ENCODE data around the gene TCEA2. TPM values are rescaled to one million over a fixed set of nuclear protein-coding genes. Genes with fewer than 3 reads are reported as not detected.
A peak's percentile ranks its signal among the peaks of the same experiment; 100 is the strongest.

Gene TCEA2
- total and polyA plus RNA-seq, 2 of the 13 experiments (the other 11 are each of a cell fraction or from before 2014, with no cell fraction given): 28.1 to 33.7 TPM

GRCh38 chr20:64023361-64024140, 39.4 kb upstream of the TCEA2 start (continued):
- TF ChIP-seq, protein P1, sequence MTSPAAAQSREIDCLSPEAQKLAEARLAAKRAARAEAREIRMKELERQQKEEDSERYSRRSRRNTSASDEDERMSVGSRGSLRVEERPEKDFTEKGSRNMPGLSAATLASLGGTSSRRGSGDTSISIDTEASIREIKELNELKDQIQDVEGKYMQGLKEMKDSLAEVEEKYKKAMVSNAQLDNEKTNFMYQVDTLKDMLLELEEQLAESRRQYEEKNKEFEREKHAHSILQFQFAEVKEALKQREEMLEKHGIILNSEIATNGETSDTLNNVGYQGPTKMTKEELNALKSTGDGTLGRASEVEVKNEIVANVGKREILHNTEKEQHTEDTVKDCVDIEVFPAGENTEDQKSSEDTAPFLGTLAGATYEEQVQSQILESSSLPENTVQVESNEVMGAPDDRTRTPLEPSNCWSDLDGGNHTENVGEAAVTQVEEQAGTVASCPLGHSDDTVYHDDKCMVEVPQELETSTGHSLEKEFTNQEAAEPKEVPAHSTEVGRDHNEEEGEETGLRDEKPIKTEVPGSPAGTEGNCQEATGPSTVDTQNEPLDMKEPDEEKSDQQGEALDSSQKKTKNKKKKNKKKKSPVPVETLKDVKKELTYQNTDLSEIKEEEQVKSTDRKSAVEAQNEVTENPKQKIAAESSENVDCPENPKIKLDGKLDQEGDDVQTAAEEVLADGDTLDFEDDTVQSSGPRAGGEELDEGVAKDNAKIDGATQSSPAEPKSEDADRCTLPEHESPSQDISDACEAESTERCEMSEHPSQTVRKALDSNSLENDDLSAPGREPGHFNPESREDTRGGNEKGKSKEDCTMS (CRISPR knock-in tag; conservative IDR thresholded peaks at IDR 0.05): no peak
- TF ChIP-seq ZNF558 (CRISPR knock-in tag; IDR thresholded peaks at IDR 0.05; ENCODE audit: borderline replicate concordance): no peak
- TF ChIP-seq ZNF10 (CRISPR knock-in tag; IDR thresholded peaks at IDR 0.05; ENCODE audit: borderline replicate concordance, low read depth): no peak
- TF ChIP-seq KLF11 (CRISPR knock-in tag; IDR thresholded peaks at IDR 0.05): no peak
- TF ChIP-seq, protein P2, sequence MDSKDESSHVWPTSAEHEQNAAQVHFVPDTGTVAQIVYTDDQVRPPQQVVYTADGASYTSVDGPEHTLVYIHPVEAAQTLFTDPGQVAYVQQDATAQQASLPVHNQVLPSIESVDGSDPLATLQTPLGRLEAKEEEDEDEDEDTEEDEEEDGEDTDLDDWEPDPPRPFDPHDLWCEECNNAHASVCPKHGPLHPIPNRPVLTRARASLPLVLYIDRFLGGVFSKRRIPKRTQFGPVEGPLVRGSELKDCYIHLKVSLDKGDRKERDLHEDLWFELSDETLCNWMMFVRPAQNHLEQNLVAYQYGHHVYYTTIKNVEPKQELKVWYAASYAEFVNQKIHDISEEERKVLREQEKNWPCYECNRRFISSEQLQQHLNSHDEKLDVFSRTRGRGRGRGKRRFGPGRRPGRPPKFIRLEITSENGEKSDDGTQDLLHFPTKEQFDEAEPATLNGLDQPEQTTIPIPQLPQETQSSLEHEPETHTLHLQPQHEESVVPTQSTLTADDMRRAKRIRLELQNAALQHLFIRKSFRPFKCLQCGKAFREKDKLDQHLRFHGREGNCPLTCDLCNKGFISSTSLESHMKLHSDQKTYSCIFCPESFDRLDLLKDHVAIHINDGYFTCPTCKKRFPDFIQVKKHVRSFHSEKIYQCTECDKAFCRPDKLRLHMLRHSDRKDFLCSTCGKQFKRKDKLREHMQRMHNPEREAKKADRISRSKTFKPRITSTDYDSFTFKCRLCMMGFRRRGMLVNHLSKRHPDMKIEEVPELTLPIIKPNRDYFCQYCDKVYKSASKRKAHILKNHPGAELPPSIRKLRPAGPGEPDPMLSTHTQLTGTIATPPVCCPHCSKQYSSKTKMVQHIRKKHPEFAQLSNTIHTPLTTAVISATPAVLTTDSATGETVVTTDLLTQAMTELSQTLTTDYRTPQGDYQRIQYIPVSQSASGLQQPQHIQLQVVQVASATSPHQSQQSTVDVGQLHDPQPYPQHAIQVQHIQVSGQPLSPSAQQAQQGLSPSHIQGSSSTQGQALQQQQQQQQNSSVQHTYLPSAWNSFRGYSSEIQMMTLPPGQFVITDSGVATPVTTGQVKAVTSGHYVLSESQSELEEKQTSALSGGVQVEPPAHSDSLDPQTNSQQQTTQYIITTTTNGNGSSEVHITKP (CRISPR knock-in tag; IDR thresholded peaks at IDR 0.05; ENCODE audit: low read depth): no peak
- TF ChIP-seq ZNF329 (CRISPR knock-in tag; IDR thresholded peaks at IDR 0.05; ENCODE audit: low read depth): no peak
- TF ChIP-seq, protein P3, sequence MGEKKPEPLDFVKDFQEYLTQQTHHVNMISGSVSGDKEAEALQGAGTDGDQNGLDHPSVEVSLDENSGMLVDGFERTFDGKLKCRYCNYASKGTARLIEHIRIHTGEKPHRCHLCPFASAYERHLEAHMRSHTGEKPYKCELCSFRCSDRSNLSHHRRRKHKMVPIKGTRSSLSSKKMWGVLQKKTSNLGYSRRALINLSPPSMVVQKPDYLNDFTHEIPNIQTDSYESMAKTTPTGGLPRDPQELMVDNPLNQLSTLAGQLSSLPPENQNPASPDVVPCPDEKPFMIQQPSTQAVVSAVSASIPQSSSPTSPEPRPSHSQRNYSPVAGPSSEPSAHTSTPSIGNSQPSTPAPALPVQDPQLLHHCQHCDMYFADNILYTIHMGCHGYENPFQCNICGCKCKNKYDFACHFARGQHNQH (CRISPR knock-in tag; IDR thresholded peaks at IDR 0.05): no peak
- no peak for TF ChIP-seq ZNF720 (CRISPR knock-in tag; IDR thresholded peaks at IDR 0.05)
- no peak for TF ChIP-seq TRIM24 (CRISPR knock-in tag; IDR thresholded peaks at IDR 0.05)
- no peak for TF ChIP-seq NONO (IDR thresholded peaks at IDR 0.05)
- no peak for TF ChIP-seq NONO (CRISPR knock-in tag; conservative IDR thresholded peaks at IDR 0.05)
- 0 out of 2 replicates have a peak, but pooled peaks have one; percentile 25 for TF ChIP-seq ZNF704 (CRISPR knock-in tag; IDR thresholded peaks at IDR 0.05; ENCODE audit: borderline replicate concordance)
- TF ChIP-seq SMARCE1 (IDR thresholded peaks at IDR 0.05; ENCODE audit: borderline replicate concordance): no peak
- TF ChIP-seq ZSCAN30 (CRISPR knock-in tag; IDR thresholded peaks at IDR 0.05): no peak
- TF ChIP-seq ZNF124 (CRISPR knock-in tag; IDR thresholded peaks at IDR 0.05): no peak
- no peak for TF ChIP-seq NCOA2 (CRISPR knock-in tag; IDR thresholded peaks at IDR 0.05)
- TF ChIP-seq TP53 (CRISPR knock-in tag; conservative IDR thresholded peaks at IDR 0.05): no peak
- TF ChIP-seq YEATS4 (CRISPR knock-in tag; IDR thresholded peaks at IDR 0.05; ENCODE audit: borderline replicate concordance): no peak
- no peak for TF ChIP-seq ZNF30 (CRISPR knock-in tag; IDR thresholded peaks at IDR 0.05)
- peak; percentile 16; the same call in 1 of the 2 replicates for TF ChIP-seq TSC22D2 (CRISPR knock-in tag; IDR thresholded peaks at IDR 0.05; ENCODE audit: borderline replicate concordance)
- no peak for TF ChIP-seq ZNF569 (CRISPR knock-in tag; IDR thresholded peaks at IDR 0.05; ENCODE audit: borderline replicate concordance)
- TF ChIP-seq MIXL1 (CRISPR knock-in tag; IDR thresholded peaks at IDR 0.05): no peak
